ENCODE measurements around the gene KIF18B.

The KIF18B gene

DNA sequence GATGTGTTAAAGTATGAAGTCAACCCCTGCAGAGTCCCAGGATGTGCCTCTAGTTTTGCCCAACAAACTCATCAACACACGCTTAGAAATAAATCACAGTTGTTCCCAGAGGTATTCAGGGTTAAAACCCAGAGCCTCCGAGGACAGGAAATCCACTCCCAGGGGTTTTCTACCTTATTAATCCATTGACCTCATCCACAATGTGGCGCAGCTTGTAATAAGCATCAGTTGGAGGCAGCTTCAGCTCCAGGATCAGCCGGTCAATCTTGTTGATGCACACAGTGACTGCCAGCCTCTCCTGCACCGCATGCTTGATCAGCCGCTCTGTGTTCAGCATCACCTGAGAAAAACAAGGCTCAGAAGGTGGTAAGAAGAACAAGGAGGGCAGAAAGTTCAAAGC lies 71.8 kb downstream of the KIF18B start:
- no peak for DNase-seq (ENCODE audit: low read depth)
